Brain pericyte (primary cell): Measurements from ENCODE around the gene CHIC1.

Experiments used
- DNase-seq: peaks from one replicate; pipeline ENCODE4 v3.0.0-alpha.2; 2012; ENCODE audit warnings: low read depth, low spot score

Gene CHIC1

DNA sequence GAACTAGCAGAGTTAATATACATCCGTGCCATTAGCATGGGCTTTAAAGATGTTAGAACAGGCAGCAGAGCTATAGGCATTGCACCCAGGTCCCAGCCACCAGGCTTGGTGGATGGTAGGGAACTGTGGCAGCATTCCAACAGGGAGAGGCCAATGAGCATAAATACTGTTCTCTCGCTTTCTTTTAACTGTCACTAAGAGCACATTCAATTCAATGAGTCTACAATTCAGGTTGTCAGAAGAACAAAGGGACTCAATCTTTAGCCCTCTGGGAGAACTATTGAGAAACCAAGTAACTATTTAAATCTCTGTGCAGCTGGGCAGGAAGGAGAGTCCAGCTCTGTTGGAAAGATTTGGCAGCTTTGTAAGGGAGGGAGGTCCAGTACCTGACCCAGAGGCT lies 165.6 kb downstream of the CHIC1 start:
- DNase-seq: no peak
